Skeletal muscle tissue (tissue), 4 donors: ENCODE measurements around the gene DAB2. TPM values are rescaled to one million over a fixed set of nuclear protein-coding genes. Genes with fewer than 3 reads are reported as not detected.

Source experiments
- H3K27ac ChIP-seq: one replicate; pipeline ENCODE4 v1.7.0; 2013; ENCODE audit warnings: mild to moderate bottlenecking, low read depth, low read length, inconsistent platforms
- H3K27me3 ChIP-seq, 3 donors: one replicate each; pipeline ENCODE4 v1.7.0; 2013; ENCODE audit warnings: low read length in 3 of 3; ENCODE audit not compliant: control insufficient read depth in 3 of 3, insufficient read depth in 3 of 3
- H3K36me3 ChIP-seq, 3 donors: one replicate each; pipeline ENCODE4 v1.7.0; 2013; ENCODE audit warnings: low read length in 3 of 3; ENCODE audit not compliant: control insufficient read depth in 3 of 3, insufficient read depth in 3 of 3
- H3K4me1 ChIP-seq, 3 donors: one replicate each; pipeline ENCODE4 v1.7.0; 2013; ENCODE audit warnings: low read length in 3 of 3, mild to moderate bottlenecking in 3 of 3; ENCODE audit not compliant: control insufficient read depth in 3 of 3, insufficient read depth in 3 of 3
- H3K4me3 ChIP-seq, 3 donors: one replicate each; pipeline ENCODE4 v1.7.0; 2013; ENCODE audit warnings: low read length in 3 of 3
- H3K9ac ChIP-seq, 3 donors: one replicate each; pipeline ENCODE4 v1.7.0; 2013; ENCODE audit warnings: low read length in 3 of 3, mild to moderate bottlenecking in 3 of 3, moderate library complexity in 2 of 3, low read depth in 1 of 3
- H3K9me3 ChIP-seq, 3 donors: one replicate each; pipeline ENCODE4 v1.7.0; 2013; ENCODE audit warnings: low read length in 3 of 3; ENCODE audit not compliant: control insufficient read depth in 3 of 3
- total RNA-seq: library from RNA; depleted of rRNA; stranded (reverse); fragments of >200 nt; gene quantifications from one replicate; pipeline ENCODE4 v1.2.3, GENCODE V29; 2014
- donor health status: Osteomylitis.

DAB2 gene
- total RNA-seq: 91.3 TPM

DNA sequence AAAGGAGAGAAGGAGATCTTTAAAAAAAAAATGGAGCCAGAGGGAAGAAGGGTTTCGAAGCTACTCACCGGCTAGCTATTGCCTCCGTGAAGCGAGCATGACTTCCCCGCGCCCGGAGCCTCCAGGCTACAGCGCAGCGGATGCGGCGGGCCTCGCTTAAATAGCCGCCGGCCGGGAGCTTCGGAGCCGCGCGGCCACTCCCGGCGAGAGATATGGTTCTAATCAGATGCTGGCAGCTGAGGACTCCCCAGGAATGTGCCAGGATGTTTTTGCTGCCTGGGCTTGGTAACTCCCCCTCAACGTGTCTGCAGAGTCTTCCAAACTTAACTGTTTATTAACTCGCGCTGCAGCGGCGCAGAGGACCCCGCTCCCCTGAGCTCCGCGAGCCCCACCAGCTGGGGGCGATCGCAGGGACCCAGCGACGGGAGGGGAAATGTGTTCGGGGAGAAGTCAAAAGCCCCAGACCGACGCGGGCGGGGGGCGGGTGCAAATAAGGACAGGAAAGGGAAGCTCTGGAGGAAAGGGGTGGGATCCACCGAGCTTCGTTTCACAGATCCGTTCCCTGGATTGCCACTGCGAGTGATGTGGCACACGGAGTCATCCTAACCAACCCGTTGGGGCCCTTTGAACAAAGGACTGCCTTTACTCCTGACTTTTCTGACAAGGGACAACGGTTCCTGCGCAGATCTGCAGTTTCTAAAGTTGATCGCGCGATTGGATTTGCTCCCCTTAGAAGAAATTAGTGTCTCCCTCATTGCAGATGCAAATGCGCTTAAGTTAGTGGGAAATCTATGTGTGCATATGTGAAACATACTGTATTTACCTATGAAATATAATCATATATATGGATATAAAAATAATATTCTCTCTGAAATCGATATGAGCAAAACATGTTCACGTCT is at the start of gene DAB2:
Gene DAB2, minus strand, starts transcription at position 245 of the 902 bp plus-strand sequence. CDS start 30,660 bp downstream, outside the sequence.
- Histone ChIP-seq H3K9me3 (no peaks in the 10 kb centered on the region), H3K27me3 (peaks cover 0 to 3% (median 2%) of the 10 kb centered on the region in 3 donors), H3K4me3 (peak within 1 kb of the TSS; percentile 73 to 87 (median 75)), H3K4me1 (peaks cover 10 to 25% (median 16%) of the 10 kb centered on the region in 3 donors), H3K36me3 (no peaks in the 10 kb centered on the region), H3K27ac (peak within 1 kb of the TSS; percentile 72), H3K9ac (peak within 1 kb of the TSS; percentile 79 to 84 (median 80))

DNA sequence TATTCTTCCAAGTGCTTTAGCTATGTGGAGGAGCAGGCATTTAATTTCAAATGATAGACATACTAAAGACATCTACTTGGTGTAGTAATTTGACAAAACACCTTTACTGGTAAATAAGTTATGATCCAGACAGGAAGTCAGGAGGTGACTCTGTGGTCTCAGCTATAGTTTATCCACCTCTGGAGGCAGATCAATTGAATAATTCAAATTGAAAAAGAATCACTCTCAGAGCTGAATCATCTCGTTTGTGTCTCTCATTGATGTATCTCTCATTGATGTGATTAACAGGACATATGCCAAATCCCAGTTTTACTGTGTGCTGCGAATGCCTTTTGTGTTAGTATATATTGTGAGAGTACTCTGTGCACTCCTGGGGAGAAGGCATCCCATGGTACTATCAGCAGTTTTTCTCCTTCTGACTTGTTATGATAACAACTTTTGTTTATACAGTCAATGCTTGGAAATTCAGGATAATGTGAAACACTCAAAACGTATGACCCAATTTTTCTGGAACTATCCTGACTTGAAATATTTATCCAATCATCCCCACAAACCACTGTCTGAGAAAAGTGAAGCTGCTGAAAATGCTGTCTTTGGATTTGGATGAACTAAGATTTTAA is 48.5 kb upstream of the DAB2 start:
- Histone ChIP-seq H3K27me3 (no peaks in the 10 kb centered on the region), H3K4me3 (no peak overlapping the region), H3K9ac (no peak overlapping the region), H3K27ac (no peak overlapping the region), H3K4me1 (peaks cover 0 to 3% (median 2%) of the 10 kb centered on the region in 3 donors), H3K9me3 (no peaks in the 10 kb centered on the region), H3K36me3 (no peaks in the 10 kb centered on the region)

DNA sequence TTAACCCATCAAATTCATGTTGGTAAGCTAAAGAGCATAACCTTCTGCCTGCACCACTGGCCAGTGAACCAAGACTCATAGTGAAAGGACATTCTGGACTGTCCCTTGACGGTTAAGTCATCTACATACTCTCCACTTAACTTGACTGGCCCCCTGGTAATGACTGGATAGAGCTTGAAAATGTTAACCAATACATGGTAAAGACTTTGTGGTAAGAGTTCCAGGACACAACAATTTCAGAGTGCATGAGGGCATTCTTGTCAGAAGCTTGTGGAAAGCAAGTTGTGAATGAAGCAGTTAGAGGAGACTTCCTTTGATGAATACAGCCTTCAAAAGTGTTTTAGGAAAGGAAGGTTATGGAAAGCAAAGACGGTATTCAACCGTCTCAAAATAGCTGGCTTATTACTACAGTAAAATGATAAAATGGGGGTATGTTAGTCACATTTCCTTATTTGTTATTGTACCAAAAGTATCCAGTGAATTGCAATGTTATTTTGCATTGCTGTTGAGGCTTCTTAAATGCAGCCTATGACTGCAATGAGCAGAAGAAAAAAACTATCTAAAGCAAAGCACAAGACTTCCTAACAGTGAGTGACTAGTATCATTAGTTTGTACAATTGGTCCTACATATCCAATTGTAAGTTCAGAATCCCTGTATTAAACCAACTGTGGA is 47.2 kb upstream of the DAB2 start:
- H3K4me3 ChIP-seq: no peak overlapping the region
- peaks cover 0 to 3% (median 2%) of the 10 kb centered on the region in 3 donors for H3K4me1 ChIP-seq
- H3K9ac ChIP-seq: no peak overlapping the region
- no peaks in the 10 kb centered on the region for H3K36me3 ChIP-seq
- H3K27me3 ChIP-seq: no peaks in the 10 kb centered on the region
- H3K27ac ChIP-seq: no peak overlapping the region
- H3K9me3 ChIP-seq: no peaks in the 10 kb centered on the region

- Histone ChIP-seq H3K4me1 (peaks cover 0 to 3% (median 2%) of the 10 kb centered on the region in 3 donors), H3K4me3 (no peak overlapping the region), H3K27ac (peak overlapping the region; percentile 9), H3K9ac (no peak overlapping the region), H3K9me3 (no peaks in the 10 kb centered on the region), H3K27me3 (no peaks in the 10 kb centered on the region), H3K36me3 (no peaks in the 10 kb centered on the region)
These were observed 46.0 kb upstream of the DAB2 start for GRCh38 chr5:39470811-39471210.

DNA sequence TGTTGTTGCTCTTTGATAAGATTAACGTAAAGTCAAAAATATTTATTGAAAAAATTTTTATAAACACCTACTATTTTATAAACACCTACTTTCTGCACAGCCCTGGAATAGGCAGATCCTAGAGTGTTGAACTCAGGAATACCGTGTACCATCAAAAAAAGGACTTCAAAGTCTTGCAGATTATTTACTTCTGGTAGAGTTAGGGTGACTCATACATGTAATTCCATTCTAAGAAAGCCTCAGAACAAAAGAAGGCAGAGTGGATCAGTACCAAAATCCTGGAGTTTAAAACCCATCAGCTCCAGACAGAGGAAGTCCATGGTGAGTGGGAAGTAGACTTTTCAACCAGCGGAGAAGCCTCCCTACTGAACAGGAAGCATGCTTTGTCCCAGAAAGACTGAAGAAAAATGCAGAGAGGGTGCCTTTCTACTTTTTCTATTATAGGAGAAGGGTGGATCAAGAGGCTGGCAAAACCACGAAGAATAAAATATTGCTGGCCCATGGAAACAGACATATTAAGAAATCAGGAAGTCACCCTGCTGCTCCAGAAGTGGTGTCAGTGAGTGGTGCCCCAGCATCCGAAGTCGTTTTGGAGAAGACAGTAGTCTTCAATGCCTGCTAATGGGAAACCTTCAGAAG is 45.1 kb upstream of the DAB2 start:
- Histone ChIP-seq H3K4me3 (no peak overlapping the region), H3K9me3 (no peaks in the 10 kb centered on the region), H3K27me3 (no peaks in the 10 kb centered on the region), H3K27ac (peak overlapping the region; percentile 28), H3K36me3 (no peaks in the 10 kb centered on the region), H3K4me1 (peaks cover 0 to 3% (median 2%) of the 10 kb centered on the region in 3 donors), H3K9ac (no peak overlapping the region)

DNA sequence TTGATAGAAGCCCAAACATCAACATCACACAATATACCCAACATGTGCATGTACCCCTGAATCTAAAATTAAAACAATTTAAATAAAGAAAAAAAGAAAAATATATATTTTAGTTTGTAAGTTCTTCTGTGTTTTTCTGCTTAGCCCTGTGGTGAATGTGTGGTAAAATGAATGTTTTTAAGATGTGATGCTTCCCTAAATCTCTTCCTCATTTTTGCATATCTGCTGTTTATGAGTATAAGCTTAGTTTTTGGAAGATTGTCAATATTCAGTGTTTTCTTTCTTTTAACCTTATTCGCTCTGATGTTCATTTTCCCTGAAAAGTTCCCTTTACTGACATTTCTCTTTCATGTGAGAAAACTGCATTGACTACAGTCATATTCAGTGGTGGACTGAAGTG is 44.4 kb upstream of the DAB2 start:
- H3K4me1 ChIP-seq: no peaks in the 10 kb centered on the region
- no peak overlapping the region for H3K9ac ChIP-seq
- H3K27me3 ChIP-seq: no peaks in the 10 kb centered on the region
- no peaks in the 10 kb centered on the region for H3K36me3 ChIP-seq
- H3K27ac ChIP-seq: peak overlapping the region; percentile 28
- no peaks in the 10 kb centered on the region for H3K9me3 ChIP-seq
- H3K4me3 ChIP-seq: no peak overlapping the region

GRCh38 chr5:39466846-39467245 is 42.1 kb upstream of the DAB2 start:
- Histone ChIP-seq H3K27me3 (no peaks in the 10 kb centered on the region), H3K27ac (peak overlapping the region; percentile 14), H3K4me1 (no peaks in the 10 kb centered on the region), H3K4me3 (no peak overlapping the region), H3K9me3 (no peaks in the 10 kb centered on the region), H3K36me3 (no peaks in the 10 kb centered on the region), H3K9ac (no peak overlapping the region)

DNA sequence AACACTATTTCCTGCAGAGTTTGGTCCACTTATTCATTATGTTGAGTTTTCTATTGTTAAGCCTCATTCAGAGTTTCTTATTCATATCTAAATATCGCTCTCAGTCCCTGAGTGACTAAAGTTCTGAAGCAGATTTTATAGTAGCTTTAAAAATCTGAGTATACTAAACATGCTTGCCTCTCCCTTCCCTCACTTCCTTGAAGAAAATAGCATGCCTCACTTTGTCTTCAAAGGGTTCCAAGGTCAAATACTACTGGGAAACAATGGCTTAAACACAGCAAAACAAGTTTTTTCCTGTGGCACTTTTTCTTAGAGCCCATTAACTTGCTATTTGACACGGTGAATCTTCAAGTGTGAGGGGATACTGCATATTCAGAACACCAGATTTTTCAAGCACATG is 41.1 kb upstream of the DAB2 start:
- Histone ChIP-seq H3K27ac (peak overlapping the region; percentile 10), H3K4me1 (no peaks in the 10 kb centered on the region), H3K4me3 (no peak overlapping the region), H3K9me3 (no peaks in the 10 kb centered on the region), H3K9ac (no peak overlapping the region), H3K36me3 (no peaks in the 10 kb centered on the region), H3K27me3 (no peaks in the 10 kb centered on the region)

DNA sequence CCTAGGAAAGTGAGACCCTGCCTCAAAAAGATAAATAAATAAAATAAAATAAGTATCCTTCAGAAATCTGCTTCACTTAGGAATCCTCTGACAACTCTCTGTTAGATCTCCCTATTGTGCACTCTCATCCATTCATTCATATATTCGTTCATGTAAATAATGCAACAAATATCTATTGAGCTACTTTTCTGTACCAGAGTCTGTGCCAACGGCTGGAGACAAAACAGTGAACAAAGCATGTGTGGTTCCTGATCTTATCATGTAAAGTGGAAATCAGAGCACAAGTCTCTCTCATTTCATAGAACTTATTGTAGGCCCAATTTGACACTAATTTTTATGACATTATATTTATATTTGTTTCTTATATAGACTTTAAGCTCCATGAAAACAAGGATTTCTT is 40.3 kb upstream of the DAB2 start:
- H3K27ac ChIP-seq: no peak overlapping the region

More for the DNA sequence above, 40.3 kb upstream of the DAB2 start:
- Histone ChIP-seq H3K4me3 (no peak overlapping the region), H3K9ac (no peak overlapping the region), H3K9me3 (no peaks in the 10 kb centered on the region), H3K4me1 (no peaks in the 10 kb centered on the region), H3K27me3 (no peaks in the 10 kb centered on the region), H3K36me3 (no peaks in the 10 kb centered on the region)
